GM23338 (cell line): ENCODE measurements around the gene EEA1. TPM values are rescaled to one million over a fixed set of nuclear protein-coding genes. Genes with fewer than 3 reads are reported as not detected.

Experiments used
- ATAC-seq: fragments of 200-7000 bp; cut with Tn5 transposase; 3 replicates; pipeline ENCODE4 v1.9.1; 2020
- DNase-seq: peaks from one replicate; pipeline ENCODE4 v3.0.0-alpha.2; 2015; ENCODE audit warnings: low spot score
- H2AFZ ChIP-seq: fragments of 200-600 bp; sonication (generic); 2 replicates; pipeline ENCODE4 v1.8.0; 2016; ENCODE audit warnings: antibody characterized with exemption, mild to moderate bottlenecking, moderate library complexity
- H3F3A ChIP-seq: fragments of 200-600 bp; sonication (generic); replicated peaks from 2 replicates; pipeline ENCODE4 v1.8.0; 2017; ENCODE audit warnings: antibody characterized with exemption, mixed run types, low read depth
- H3K27ac ChIP-seq: fragments of 200-600 bp; sonication (generic); 2 replicates; pipeline ENCODE4 v1.6.1; 2016; ENCODE audit warnings: low read depth
- H3K27me3 ChIP-seq: fragments of 200-600 bp; sonication (generic); 2 replicates; pipeline ENCODE4 v1.8.0; 2016; ENCODE audit warnings: mild to moderate bottlenecking, mixed run types, moderate library complexity; ENCODE audit not compliant: insufficient read depth
- H3K36me3 ChIP-seq: fragments of 200-600 bp; sonication (generic); 2 replicates; pipeline ENCODE4 v1.8.0; 2016; ENCODE audit warnings: mild to moderate bottlenecking; ENCODE audit not compliant: insufficient read depth
- H3K4me1 ChIP-seq: fragments of 200-600 bp; sonication (generic); 2 replicates; pipeline ENCODE4 v1.8.0; 2016; ENCODE audit warnings: mild to moderate bottlenecking, moderate library complexity; ENCODE audit not compliant: insufficient read depth
- H3K4me2 ChIP-seq: fragments of 200-600 bp; sonication (generic); 2 replicates; pipeline ENCODE4 v1.7.1; 2017; ENCODE audit warnings: mixed run types
- H3K4me3 ChIP-seq: fragments of 200-600 bp; sonication (generic); 2 replicates; pipeline ENCODE4 v1.6.1; 2016; ENCODE audit warnings: mixed run types
- H3K79me2 ChIP-seq: fragments of 200-600 bp; sonication (generic); replicated peaks from 2 replicates; pipeline ENCODE4 v1.8.0; 2017; ENCODE audit warnings: mild to moderate bottlenecking; ENCODE audit not compliant: insufficient read depth
- H3K9me2 ChIP-seq: fragments of 200-600 bp; sonication (generic); 2 replicates; pipeline ENCODE4 v1.8.0; 2017; ENCODE audit not compliant: insufficient read depth
- H4K20me1 ChIP-seq: fragments of 200-600 bp; sonication (generic); replicated peaks from 2 replicates; pipeline ENCODE4 v1.8.0; 2017; ENCODE audit warnings: mild to moderate bottlenecking; ENCODE audit not compliant: insufficient read depth
- H3K27ac Mint-ChIP-seq: 2 replicates; pipeline ENCODE4 v1.8.0; 2020; ENCODE audit warnings: inconsistent platforms, mild to moderate bottlenecking, moderate library complexity, mixed read lengths
- H3K27me3 Mint-ChIP-seq: 3 replicates; pipeline ENCODE4 v1.8.0; 2022; ENCODE audit warnings: low read depth, mild to moderate bottlenecking, moderate library complexity, mixed read lengths, inconsistent platforms; ENCODE audit not compliant: insufficient read depth, poor library complexity
- H3K36me3 Mint-ChIP-seq: 3 replicates; pipeline ENCODE4 v1.8.0; 2021; ENCODE audit warnings: low read depth, mild to moderate bottlenecking, inconsistent platforms, moderate library complexity, mixed read lengths
- H3K4me1 Mint-ChIP-seq: 3 replicates; pipeline ENCODE4 v1.8.0; 2020; ENCODE audit warnings: mild to moderate bottlenecking, inconsistent platforms, mixed read lengths
- H3K4me3 Mint-ChIP-seq: 3 replicates; pipeline ENCODE4 v1.8.0; 2021; ENCODE audit warnings: moderate library complexity, mild to moderate bottlenecking, inconsistent platforms, mixed read lengths
- H3K9me3 Mint-ChIP-seq: 3 replicates; pipeline ENCODE4 v1.8.0; 2020; ENCODE audit warnings: moderate library complexity, mild to moderate bottlenecking, inconsistent platforms, mixed read lengths
- CREB1 ChIP-seq: fragments of 250-450 bp; sonication (Bioruptor Pico); IDR thresholded peaks from 2 replicates; pipeline ENCODE4 v1.5.0; 2020; ENCODE audit warnings: low read depth, mild to moderate bottlenecking, moderate library complexity
- CTCF ChIP-seq, 2 experiments: fragments of 200-600 bp in 1 of 2; sonication (generic) in 1 of 2; conservative IDR thresholded peaks; 2 replicates each; pipeline versions ENCODE4 v1.5.1 to v1.6.1; 2016 to 2017; ENCODE audit warnings: antibody characterized with exemption in 2 of 2, low read depth in 2 of 2, mild to moderate bottlenecking in 2 of 2, moderate library complexity in 1 of 2
- ETS1 ChIP-seq: IDR thresholded peaks from 2 replicates; pipeline ENCODE4 v1.6.1; 2016; ENCODE audit warnings: antibody characterized with exemption
- EZH2 ChIP-seq: fragments of 200-600 bp; sonication (generic); IDR thresholded peaks from one replicate; pipeline ENCODE4 v1.8.0; 2017; ENCODE audit warnings: antibody characterized with exemption, mild to moderate bottlenecking, low read depth; ENCODE audit not compliant: unreplicated experiment
- EZH2phosphoT487 ChIP-seq: fragments of 200-600 bp; sonication (generic); IDR thresholded peaks from one replicate; pipeline ENCODE4 v1.8.1; 2018; ENCODE audit warnings: antibody characterized with exemption; ENCODE audit not compliant: unreplicated experiment
- JUNB ChIP-seq: IDR thresholded peaks from one replicate; pipeline ENCODE4 v1.6.1; 2016; ENCODE audit warnings: antibody characterized with exemption; ENCODE audit not compliant: unreplicated experiment
- NANOG ChIP-seq: IDR thresholded peaks from 2 replicates; pipeline ENCODE4 v1.6.1; 2016; ENCODE audit warnings: antibody characterized with exemption, borderline replicate concordance
- POLR2AphosphoS5 ChIP-seq: IDR thresholded peaks from 2 replicates; pipeline ENCODE4 v1.6.1; 2016; ENCODE audit warnings: antibody characterized with exemption, low read depth
- REST ChIP-seq: IDR thresholded peaks from one replicate; pipeline ENCODE4 v1.6.1; 2018; ENCODE audit warnings: antibody characterized with exemption; ENCODE audit not compliant: unreplicated experiment
- STAT1 ChIP-seq: IDR thresholded peaks from one replicate; pipeline ENCODE4 v1.6.1; 2016; ENCODE audit warnings: antibody characterized with exemption; ENCODE audit not compliant: unreplicated experiment
- ZNF114 ChIP-seq: fragments of 250-450 bp; sonication (Bioruptor Pico); IDR thresholded peaks from 2 replicates; pipeline ENCODE4 v1.5.0; 2020; ENCODE audit warnings: mild to moderate bottlenecking, moderate library complexity
- ZNF331 ChIP-seq: fragments of 250-450 bp; sonication (Bioruptor Pico); IDR thresholded peaks from 2 replicates; pipeline ENCODE4 v1.5.0; 2020; ENCODE audit warnings: low read depth, mild to moderate bottlenecking, moderate library complexity
- ZNF462 ChIP-seq: fragments of 250-450 bp; sonication (Bioruptor Pico); IDR thresholded peaks from 2 replicates; pipeline ENCODE4 v1.5.0; 2020; ENCODE audit warnings: mild to moderate bottlenecking, moderate library complexity
- polyA plus RNA-seq: library from polyadenylated mRNA; unstranded; fragments of >200 nt; fragmentation: Nextera tagmentation; extraction: Ambion mirVana; gene quantifications from 2 replicates; pipeline ENCODE4 v1.2.1, GENCODE V29; 2016
- total RNA-seq: library from RNA; depleted of rRNA; stranded (reverse); fragments of >200 nt; shearing (Covaris generic); gene quantifications from 2 replicates; pipeline ENCODE4 v1.2.3, GENCODE V29; 2014

The EEA1 gene
- total and polyA plus RNA-seq, 2 experiments from 2014 or later, result 10.0 to 41.1 TPM

- Mint-ChIP-seq H3K9me3 (no peaks in the 10 kb centered on the region), H3K27me3 (no peaks in the 10 kb centered on the region), H3K4me3 (no peak overlapping the region), H3K36me3 (peaks cover 20% of the 10 kb centered on the region), H3K27ac (no peak overlapping the region), H3K4me1 (peaks cover 1% of the 10 kb centered on the region; the same call in 2 of the 3 replicates)
- H3K27ac ChIP-seq, result no peak overlapping the region
- H3K4me3 ChIP-seq, result no peak overlapping the region
- DNase-seq (peak; percentile 17), ATAC-seq (no peak)
- H3K27me3 ChIP-seq, result no peaks in the 10 kb centered on the region
- no peak overlapping the region for H3K4me2 ChIP-seq
- peaks cover 3% of the 10 kb centered on the region for H3K36me3 ChIP-seq
- H2AFZ ChIP-seq, result no peak overlapping the region
- H3F3A ChIP-seq, result no peaks in the 10 kb centered on the region
- H3K79me2 ChIP-seq, result no peaks in the 10 kb centered on the region; the same call in 1 of the 2 replicates
- H3K9me2 ChIP-seq, result no peaks in the 10 kb centered on the region
- 0 out of 2 replicates have a peak, but pooled peaks cover 5% of the 10 kb centered on the region for H4K20me1 ChIP-seq
- TF ChIP-seq REST, result no peak
- TF ChIP-seq POLR2AphosphoS5, result no peak
- TF ChIP-seq NANOG, result no peak
- TF ChIP-seq ZNF331, result no peak
- no peak for TF ChIP-seq EZH2phosphoT487
- no peak for TF ChIP-seq ETS1
- no peak for TF ChIP-seq STAT1
- TF ChIP-seq JUNB, result no peak
- TF ChIP-seq CREB1 (CRISPR knock-in tag), result no peak
- no peak for TF ChIP-seq CTCF (conservative IDR thresholded peaks at IDR 0.05; ENCODE audit: low read depth in 2 of 2)
- no peak for TF ChIP-seq ZNF462 (CRISPR knock-in tag)
- TF ChIP-seq EZH2, result no peak
- no peak for TF ChIP-seq ZNF114 (CRISPR knock-in tag)
- H3K4me1 ChIP-seq, result no peaks in the 10 kb centered on the region
Measured at GRCh38 chr12:92886131-92886530, 43.0 kb downstream of the EEA1 start.
